ENCODE measurements around the gene ASPSCR1. TPM values are rescaled to one million over a fixed set of nuclear protein-coding genes. Genes with fewer than 3 reads are reported as not detected.
A peak's percentile ranks its signal among the peaks of the same experiment; 100 is the strongest.

The ASPSCR1 gene
- total RNA-seq, 4 donors from 2014 or later: 10.1 to 21.0 (median 17.1) TPM

GRCh38 chr17:81959362-81960129 is 17.9 kb upstream of the ASPSCR1 start:
- Histone ChIP-seq H3K4me1 (peaks cover 12 to 44% (median 32%) of the 10 kb centered on the region in 3 donors), H3K36me3 (no peaks in the 10 kb centered on the region), H3K27me3 (peaks cover 17 to 95% (median 24%) of the 10 kb centered on the region in 4 donors), H3K4me3 (peak overlapping the region; percentile 29 to 72 (median 42)), H3K9me3 (no peaks in the 10 kb centered on the region), H3K27ac (no peak overlapping the region)
- intact Hi-C loops (cut with DNase I): loop anchor here (2.0 to 10.0 kb wide), 2 partner anchors 63 to 195 kb away; partner anchors contain the start of genes CENPX and LRRC45
- DNase-seq: no peak
- TF ChIP-seq POLR2A (IDR thresholded peaks at IDR 0.05): no peak
- peak; percentile 30 to 99 (median 96) for TF ChIP-seq CTCF (IDR thresholded peaks at IDR 0.05)
- WGBS, 2 donors: no CpG with 5 or more reads among the region's 112 CpGs

- Histone ChIP-seq H3K27me3 (peaks cover 17 to 88% (median 24%) of the 10 kb centered on the region in 4 donors), H3K4me3 (peak overlapping the region; percentile 29 to 72 (median 42)), H3K27ac (no peak overlapping the region), H3K4me1 (peaks cover 12 to 45% (median 32%) of the 10 kb centered on the region in 3 donors), H3K9me3 (no peaks in the 10 kb centered on the region), H3K36me3 (no peaks in the 10 kb centered on the region)
- intact Hi-C loops (cut with DNase I): no loop called here
- DNase-seq: no peak
- WGBS, 2 donors: 6% methylated on average over 12 of the region's 98 CpGs; no CpG with 5 or more reads in 1 of the 2 donors
- no peak for TF ChIP-seq CTCF (IDR thresholded peaks at IDR 0.05)
- TF ChIP-seq POLR2A (IDR thresholded peaks at IDR 0.05): no peak
Measured at GRCh38 chr17:81960130-81960958, 17.1 kb upstream of the ASPSCR1 start.

- DNase-seq: no peak
- TF ChIP-seq POLR2A (IDR thresholded peaks at IDR 0.05): no peak
- TF ChIP-seq CTCF (IDR thresholded peaks at IDR 0.05): peak in 2 of 6 experiments; percentile 8 to 25
- Histone ChIP-seq H3K36me3 (no peaks in the 10 kb centered on the region), H3K4me1 (peaks cover 12 to 48% (median 32%) of the 10 kb centered on the region in 3 donors), H3K4me3 (peak within 1 kb of the TSS; percentile 29 to 72 (median 42)), H3K27me3 (peaks cover 17 to 93% (median 24%) of the 10 kb centered on the region in 4 donors), H3K9me3 (no peaks in the 10 kb centered on the region), H3K27ac (no peak within 1 kb of the TSS)
- no CpG with 5 or more reads among the region's 65 CpGs for WGBS, 2 donors
- intact Hi-C loops (cut with DNase I): no loop called here
Measured at GRCh38 chr17:81961087-81961511, 16.3 kb upstream of the ASPSCR1 start, which contains the start of gene NOTUM. TSS of gene NOTUM (minus strand) at chr17:81961187. CDS start at chr17:81960909, 278 bp downstream.

GRCh38 chr17:81961521-81962498 is 15.6 kb upstream of the ASPSCR1 start:
- DNase-seq: no peak
- intact Hi-C loops (cut with DNase I): no loop called here
- Histone ChIP-seq H3K4me1 (peaks cover 13 to 54% (median 35%) of the 10 kb centered on the region in 3 donors), H3K4me3 (peak overlapping the region in 2 of 4 donors; percentile 45 to 72), H3K27me3 (peaks cover 17 to 93% (median 24%) of the 10 kb centered on the region in 4 donors), H3K9me3 (no peaks in the 10 kb centered on the region), H3K36me3 (no peaks in the 10 kb centered on the region), H3K27ac (no peak overlapping the region)
- 73 to 74% methylated on average over 5 to 9 of the region's 82 CpGs for WGBS, 2 donors
- no peak for TF ChIP-seq CTCF (IDR thresholded peaks at IDR 0.05)
- no peak for TF ChIP-seq POLR2A (IDR thresholded peaks at IDR 0.05)

Measured in esophagus squamous epithelium (tissue), 5 donors.